ENCODE data around the gene TAPBP. TPM values are rescaled to one million over a fixed set of nuclear protein-coding genes. Genes with fewer than 3 reads are reported as not detected.

The TAPBP gene
- total and polyA plus RNA-seq, 9 of the 15 experiments (the other 6 are each of a cell fraction or from before 2014, with no cell fraction given), result 5.6 to 74.0 (median 22.3) TPM

GRCh38 chr6:33313709-33314514 is at the start of gene TAPBP (continued):
- no peak for TF ChIP-seq MGA (IDR thresholded peaks at IDR 0.05)
- TF ChIP-seq ZNF384 (IDR thresholded peaks at IDR 0.05; ENCODE audit: low read depth, low read length), result no peak
- TF ChIP-seq ARHGAP35 (IDR thresholded peaks at IDR 0.05; ENCODE audit: partially characterized antibody), result no peak
- no peak for TF ChIP-seq E2F4 (CRISPR knock-in tag; IDR thresholded peaks at IDR 0.05; ENCODE audit: low read depth)
- TF ChIP-seq PHF8 (IDR thresholded peaks at IDR 0.05; ENCODE audit: borderline replicate concordance, low read length), result peak; percentile 87; the same call in 1 of the 2 replicates
- peak in 1 of 2 experiments; percentile 11; a peak in 1 of 4 replicates for TF ChIP-seq MNT (conservative IDR thresholded peaks at IDR 0.05)
- TF ChIP-seq KAT2B (IDR thresholded peaks at IDR 0.05; ENCODE audit: low read depth, low read length), result no peak
- no peak for TF ChIP-seq SMARCB1 (IDR thresholded peaks at IDR 0.05; ENCODE audit: insufficient read length, low read depth)
- TF ChIP-seq GTF2B (IDR thresholded peaks at IDR 0.05; ENCODE audit: extremely low read depth, insufficient read length), result no peak
- no peak for TF ChIP-seq FUS (optimal IDR thresholded peaks at IDR 0.05; ENCODE audit: low read depth, low read length)
- TF ChIP-seq U2AF2 (optimal IDR thresholded peaks at IDR 0.05; ENCODE audit: low read depth, low read length), result no peak

Data from K562 (cell line).